Muscle of back (tissue), 11 donors: ENCODE data around the gene ADAMTSL4. TPM values are rescaled to one million over a fixed set of nuclear protein-coding genes. Genes with fewer than 3 reads are reported as not detected.

ENCODE experiments used
- DNase-seq, 3 donors: peaks; one replicate each; pipeline versions ENCODE4 v3.0.0 to v3.0.0-alpha.2; 2013
- polyA plus RNA-seq, 10 donors: library from polyadenylated mRNA; unstranded; fragments of 120-200 nt; gene quantifications; one replicate each; pipeline ENCODE4 v1.2.1, GENCODE V29; 2013; ENCODE audit not compliant: insufficient read length in 10 of 10

ADAMTSL4 gene
- polyA plus RNA-seq, 10 donors, result 39.3 to 80.5 (median 52.3) TPM

DNA sequence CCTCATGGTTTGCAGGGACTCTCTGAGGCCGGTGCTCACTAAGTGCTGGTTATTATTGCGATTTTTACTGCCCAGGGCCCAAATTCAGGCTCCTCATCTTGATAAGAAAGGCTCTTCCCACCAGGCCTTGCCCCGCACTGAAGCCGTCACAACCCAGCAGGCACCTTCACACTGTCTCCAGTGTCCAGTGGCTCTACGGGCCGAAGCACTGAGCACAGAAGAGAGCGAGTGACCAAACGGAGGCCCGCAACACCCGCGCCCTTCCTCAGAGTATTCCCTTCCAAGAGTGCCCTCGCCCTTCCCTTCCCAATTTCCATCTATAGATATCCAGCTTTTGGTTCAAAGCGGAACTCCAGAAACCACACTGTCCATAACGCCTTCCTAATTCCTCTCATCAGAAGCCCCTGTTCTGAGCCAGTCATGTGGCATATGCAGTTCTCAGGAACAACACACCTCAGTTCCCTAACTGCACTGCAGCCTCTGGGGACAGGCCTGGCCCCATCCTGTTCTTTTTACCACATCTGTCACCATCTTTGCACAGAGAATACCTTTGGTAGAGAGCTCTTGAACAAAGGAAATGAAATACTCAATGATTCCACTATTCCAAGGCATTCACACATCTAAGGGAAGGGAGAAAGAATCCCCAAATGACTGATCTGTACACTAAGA, 18.6 kb upstream of the ADAMTSL4 start:
- DNase-seq, result no peak

DNA sequence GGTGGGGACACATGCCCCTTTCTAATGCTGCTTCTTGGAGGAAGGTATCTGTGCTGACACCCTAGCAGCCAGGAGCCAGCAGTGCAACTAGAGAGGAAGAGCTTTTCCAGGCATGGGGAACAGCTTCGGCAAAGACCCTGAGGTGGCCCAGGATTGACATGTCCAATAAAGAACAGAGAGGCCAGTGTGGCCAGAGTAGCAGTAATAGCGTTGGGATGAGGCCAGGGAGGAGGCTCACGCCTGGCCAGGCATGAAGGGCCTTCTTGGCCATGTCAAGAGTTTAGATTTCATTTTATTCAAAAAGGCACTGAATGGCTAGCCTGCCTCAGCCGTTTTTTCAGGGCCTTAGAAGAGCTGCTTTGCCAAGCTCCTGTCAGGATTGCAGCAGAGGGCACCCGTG, 16.3 kb upstream of the ADAMTSL4 start:
- peak in 1 of 3 donors; percentile 47 for DNase-seq

GRCh38 chr1:150534002-150534401, 15.2 kb upstream of the ADAMTSL4 start:
- no peak for DNase-seq

DNA sequence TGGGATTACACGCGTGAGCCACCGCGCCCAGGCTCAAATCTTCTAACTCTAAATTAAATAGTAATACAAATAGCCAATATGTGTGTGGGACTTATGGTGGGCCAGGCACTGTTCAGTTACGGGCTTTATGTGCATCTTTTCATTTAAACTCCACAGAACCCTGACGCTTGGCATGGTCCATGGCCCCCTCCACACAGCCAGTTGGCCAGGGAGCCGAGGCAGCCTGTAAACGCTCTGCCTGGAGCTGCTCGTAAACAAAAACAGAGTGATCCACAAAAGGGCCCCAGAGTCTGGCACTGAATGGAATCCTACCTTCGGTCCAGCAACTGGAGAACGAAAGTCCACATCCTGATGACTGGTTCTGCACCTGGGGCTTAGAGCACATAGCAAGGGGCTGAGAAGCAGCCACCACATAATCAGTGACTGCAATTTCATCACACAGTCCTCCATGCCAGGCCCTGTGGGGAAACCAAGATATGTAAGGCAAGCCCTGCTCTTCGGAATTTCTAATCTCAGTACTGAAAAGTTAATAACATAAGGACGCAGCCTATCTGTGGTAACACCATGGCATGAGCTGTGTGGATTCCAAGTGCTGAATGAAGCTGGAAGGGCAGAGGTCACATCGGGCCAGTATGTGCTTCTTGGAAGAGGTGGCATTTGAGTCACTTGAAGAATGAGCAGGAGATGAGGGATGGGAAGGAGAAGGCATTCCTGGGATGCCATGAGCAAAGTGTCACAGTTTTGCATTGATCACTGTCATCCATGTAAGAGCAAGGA, 13.5 kb upstream of the ADAMTSL4 start:
- peak in 1 of 3 donors; percentile 18 for DNase-seq

GRCh38 chr1:150536836-150537731, 12.1 kb upstream of the ADAMTSL4 start:
- no peak for DNase-seq

GRCh38 chr1:150537732-150538684, 11.2 kb upstream of the ADAMTSL4 start:
- peak; percentile 75 to 84 (median 77) for DNase-seq

DNA sequence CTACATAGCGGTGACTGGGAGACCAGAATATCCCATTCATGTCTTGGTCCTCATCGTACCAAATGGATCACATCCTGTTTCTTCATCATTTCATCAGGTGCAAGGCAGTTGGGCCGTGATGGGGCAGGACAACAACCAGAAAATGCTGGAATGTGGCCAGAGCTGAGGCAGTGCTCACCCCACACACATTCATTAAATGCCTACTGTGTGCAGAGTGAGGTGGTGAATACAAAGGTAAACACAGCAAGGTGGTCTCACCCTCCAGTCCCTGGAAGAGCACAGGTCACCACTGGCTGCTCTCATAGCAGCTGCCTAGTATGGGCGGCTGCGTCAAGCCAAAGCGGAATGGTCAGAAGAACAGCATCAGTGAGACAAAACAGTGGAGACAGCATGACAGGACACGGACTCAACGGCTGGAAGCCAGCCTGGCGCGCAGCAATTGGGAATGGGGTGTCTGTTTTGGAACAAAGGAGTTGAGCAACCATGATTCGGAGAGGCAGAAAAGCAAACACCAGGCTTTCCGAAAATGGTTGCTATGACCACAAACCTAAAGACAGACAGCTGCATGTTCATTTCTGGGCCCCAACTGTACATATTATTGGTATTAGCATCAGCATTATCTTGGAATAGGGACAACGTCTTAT, 5.6 kb upstream of the ADAMTSL4 start:
- DNase-seq, result peak in 2 of 3 donors; percentile 75 to 85

DNA sequence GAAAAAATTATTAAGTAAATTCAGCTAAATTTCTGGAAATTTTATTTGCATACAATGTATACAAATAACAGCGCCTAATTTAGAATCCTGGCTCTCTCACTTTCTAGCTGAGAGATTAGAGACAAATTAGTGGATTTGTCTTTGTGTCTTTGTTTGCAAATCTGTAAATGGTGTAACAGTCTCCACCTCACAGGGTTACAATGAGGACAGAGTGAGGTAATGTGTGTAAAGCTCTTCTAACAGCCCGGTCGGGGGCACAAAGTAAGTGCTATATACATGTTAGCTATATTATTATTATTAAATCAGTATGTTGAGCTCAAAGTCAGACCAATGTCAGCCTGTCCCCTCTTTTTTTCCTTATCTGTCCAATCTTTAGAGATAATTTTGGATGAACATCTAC, 5.0 kb upstream of the ADAMTSL4 start:
- peak in 1 of 3 donors; percentile 68 for DNase-seq

- DNase-seq, result no peak
These were observed 3.6 kb upstream of the ADAMTSL4 start for GRCh38 chr1:150545486-150546032.

- no peak for DNase-seq
These were observed 2.8 kb upstream of the ADAMTSL4 start for GRCh38 chr1:150546294-150546937.

DNA sequence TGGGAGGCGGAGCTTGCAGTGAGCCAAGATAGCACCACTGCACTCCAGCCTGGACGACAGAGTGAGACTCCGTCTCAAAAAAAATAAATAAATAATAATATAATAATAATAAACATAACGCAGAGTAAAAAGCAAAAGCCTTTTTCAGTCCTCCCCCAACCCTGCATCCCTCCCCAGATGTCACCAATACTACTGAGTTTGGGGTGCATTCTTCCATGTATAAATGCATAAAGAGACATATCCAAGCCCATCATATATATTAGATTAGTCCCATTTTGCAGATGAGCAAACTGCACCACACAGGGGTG, 930 bp upstream of the ADAMTSL4 start:
- DNase-seq, result no peak

DNA sequence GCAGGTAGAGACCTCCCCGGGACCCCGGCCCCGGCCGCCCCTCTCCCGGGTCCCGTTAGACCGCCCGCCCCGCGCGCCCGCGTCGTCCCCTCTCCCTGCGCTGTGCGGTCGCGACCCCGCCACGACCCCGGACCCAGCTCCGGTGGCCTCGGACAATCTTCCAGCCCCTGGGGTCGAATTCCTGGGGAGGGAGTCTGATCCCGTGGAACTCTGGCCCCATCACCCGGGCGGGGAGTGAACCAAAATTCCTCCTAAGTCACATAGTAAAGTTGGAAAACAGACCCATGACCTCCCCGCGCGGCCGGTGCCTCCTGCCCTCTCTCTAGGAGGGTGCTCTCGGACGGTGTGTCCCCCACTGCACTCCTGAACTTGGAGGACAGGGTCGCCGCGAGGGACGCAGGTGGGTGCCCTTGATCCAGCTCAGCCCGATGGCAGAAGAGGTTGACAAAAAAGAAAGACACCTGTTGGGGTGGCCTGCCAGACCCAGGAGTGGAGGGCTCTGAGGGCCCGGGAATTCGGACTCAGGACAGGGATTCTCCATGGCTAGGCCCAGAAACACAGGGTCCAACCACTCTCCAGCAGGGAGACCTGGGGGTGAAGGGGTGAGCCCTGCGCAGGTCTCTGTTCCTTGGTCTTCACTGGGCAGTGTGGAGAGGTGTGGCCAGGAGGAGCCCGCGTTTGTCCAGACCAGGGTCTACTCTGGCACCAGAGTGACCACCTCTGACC, 451 bp downstream of the ADAMTSL4 start:
- DNase-seq, result peak in 1 of 3 donors; percentile 75

DNA sequence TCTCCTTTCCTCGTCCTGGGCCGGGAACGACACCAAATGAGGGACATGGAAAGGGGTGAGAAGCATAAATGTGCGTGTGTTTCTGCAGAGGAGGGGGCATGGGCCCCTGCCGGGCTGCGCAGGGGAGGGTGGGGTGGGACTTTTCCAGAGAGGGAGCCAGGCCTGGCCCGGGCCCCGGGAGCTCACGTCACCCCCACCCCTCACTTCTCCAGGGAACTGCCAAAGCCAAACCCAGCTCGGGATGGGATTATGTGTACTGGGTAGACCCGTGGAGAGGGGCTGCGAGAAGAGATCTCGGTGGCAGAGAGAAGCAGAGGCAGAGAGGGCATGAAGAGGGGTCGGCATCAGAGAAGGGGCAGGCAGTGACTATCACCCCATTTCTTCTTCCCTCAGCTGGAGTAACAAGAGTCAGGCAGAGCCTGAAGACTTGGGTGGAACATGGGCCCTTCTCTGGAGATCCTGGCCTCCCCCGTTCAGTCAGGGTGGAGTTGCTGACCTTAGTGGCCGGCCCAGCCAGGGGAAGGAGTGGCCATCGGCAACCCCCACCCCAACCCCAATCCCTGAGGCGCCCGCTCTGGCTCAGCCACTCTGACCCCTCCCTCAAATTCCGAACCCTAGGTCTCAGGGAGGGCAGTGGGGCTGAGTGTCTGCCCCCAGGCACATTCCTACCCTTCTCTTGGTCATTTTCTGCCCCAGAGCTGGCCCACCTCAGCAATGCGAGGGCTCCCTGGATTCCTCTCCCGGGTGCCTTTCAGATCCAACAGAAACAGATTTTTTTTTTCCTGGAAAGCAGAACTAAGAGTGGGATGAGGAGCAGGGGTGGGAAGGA, 1.2 kb downstream of the ADAMTSL4 start:
- peak in 2 of 3 donors; percentile 77 to 84 for DNase-seq

GRCh38 chr1:150551051-150551783, 2.0 kb downstream of the ADAMTSL4 start:
- DNase-seq, result no peak

DNA sequence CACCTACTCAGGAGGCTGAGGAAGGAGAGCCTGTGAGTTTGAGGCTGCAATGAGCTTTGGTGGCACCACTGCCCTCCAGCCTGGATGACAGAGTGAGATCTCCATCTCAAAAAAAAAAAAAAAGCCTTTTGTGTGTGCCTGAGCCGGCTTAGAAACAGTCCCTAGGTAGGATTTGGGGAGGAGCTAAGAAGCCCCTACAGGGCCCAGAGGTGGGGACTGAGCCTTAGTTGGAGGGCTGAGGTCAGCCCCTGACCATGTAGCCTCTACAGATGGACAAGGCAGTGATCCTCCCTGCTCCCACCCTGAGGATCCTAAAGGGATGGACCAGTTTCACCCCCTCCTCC, 2.5 kb downstream of the ADAMTSL4 start:
- no peak for DNase-seq

GRCh38 chr1:150552128-150552910, 3.1 kb downstream of the ADAMTSL4 start:
- DNase-seq, result peak in 2 of 3 donors; percentile 80 to 91

DNA sequence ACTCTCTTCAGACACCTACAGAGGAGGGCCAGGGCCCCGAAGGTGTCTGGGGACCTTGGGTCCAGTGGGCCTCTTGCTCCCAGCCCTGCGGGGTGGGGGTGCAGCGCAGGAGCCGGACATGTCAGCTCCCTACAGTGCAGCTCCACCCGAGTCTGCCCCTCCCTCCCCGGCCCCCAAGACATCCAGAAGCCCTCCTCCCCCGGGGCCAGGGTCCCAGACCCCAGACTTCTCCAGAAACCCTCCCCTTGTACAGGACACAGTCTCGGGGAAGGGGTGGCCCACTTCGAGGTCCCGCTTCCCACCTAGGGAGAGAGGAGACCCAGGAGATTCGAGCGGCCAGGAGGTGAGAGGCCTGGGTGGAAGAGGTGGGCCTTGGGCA, 3.7 kb downstream of the ADAMTSL4 start:
- DNase-seq, result no peak
